H9 (cell line): ENCODE measurements around the gene TSC22D1. TPM values are rescaled to one million over a fixed set of nuclear protein-coding genes. Genes with fewer than 3 reads are reported as not detected.

Experiments
- DNase-seq: peaks from one replicate; pipeline ENCODE4 v3.0.0-alpha.2; 2017
- H2AFZ ChIP-seq: one replicate; pipeline ENCODE4 v1.6.1; 2013; ENCODE audit warnings: mild to moderate bottlenecking, low read length, control low read depth, moderate library complexity
- H2AK5ac ChIP-seq: 2 replicates; pipeline ENCODE4 v1.6.1; 2013; ENCODE audit warnings: low read length, control low read depth, mixed read lengths; ENCODE audit not compliant: insufficient read length
- H2BK120ac ChIP-seq: one replicate; pipeline ENCODE4 v1.6.1; 2013; ENCODE audit warnings: low read depth, mild to moderate bottlenecking, low read length, control low read depth, inconsistent platforms; ENCODE audit not compliant: poor library complexity, severe bottlenecking
- H2BK12ac ChIP-seq: 2 replicates; pipeline ENCODE4 v1.6.1; 2013; ENCODE audit warnings: low read length, control low read depth, mixed read lengths, low read depth; ENCODE audit not compliant: insufficient read length
- H2BK15ac ChIP-seq: 2 replicates; pipeline ENCODE4 v1.6.1; 2013; ENCODE audit warnings: low read depth, low read length, control low read depth
- H2BK20ac ChIP-seq: one replicate; pipeline ENCODE4 v1.6.1; 2013; ENCODE audit warnings: low read depth, mild to moderate bottlenecking, low read length, control low read depth, inconsistent platforms; ENCODE audit not compliant: poor library complexity, severe bottlenecking
- H2BK5ac ChIP-seq: 2 replicates; pipeline ENCODE4 v1.6.1; 2013; ENCODE audit warnings: low read length, control low read depth, mixed read lengths; ENCODE audit not compliant: insufficient read length
- H3K14ac ChIP-seq: 2 replicates; pipeline ENCODE4 v1.6.1; 2013; ENCODE audit warnings: low read length, control low read depth; ENCODE audit not compliant: insufficient read depth
- H3K18ac ChIP-seq: 2 replicates; pipeline ENCODE4 v1.6.1; 2013; ENCODE audit warnings: low read depth, mild to moderate bottlenecking, mixed read lengths, low read length, control low read depth; ENCODE audit not compliant: insufficient read length
- H3K23ac ChIP-seq: 2 replicates; pipeline ENCODE4 v1.6.1; 2013; ENCODE audit warnings: low read length, control low read depth, mixed read lengths, low read depth; ENCODE audit not compliant: insufficient read length
- H3K23me2 ChIP-seq: 2 replicates; pipeline ENCODE4 v1.6.1; 2013; ENCODE audit warnings: low read depth, mild to moderate bottlenecking, mixed read lengths, low read length, control low read depth; ENCODE audit not compliant: insufficient read length, poor library complexity, severe bottlenecking
- H3K27ac ChIP-seq: 2 replicates; pipeline ENCODE4 v1.5.1; 2013; ENCODE audit warnings: low read length, control low read depth, mixed read lengths, low read depth; ENCODE audit not compliant: insufficient read length
- H3K27me3 ChIP-seq: 2 replicates; pipeline ENCODE4 v1.6.1; 2013; ENCODE audit warnings: low read length, control low read depth, inconsistent platforms; ENCODE audit not compliant: insufficient read depth
- H3K4ac ChIP-seq: 2 replicates; pipeline ENCODE4 v1.6.1; 2013; ENCODE audit warnings: low read depth, mild to moderate bottlenecking, control low read depth, inconsistent platforms, low read length, moderate library complexity
- H3K4me1 ChIP-seq: 2 replicates; pipeline ENCODE4 v1.6.1; 2013; ENCODE audit warnings: low read length, control low read depth, inconsistent platforms; ENCODE audit not compliant: insufficient read depth
- H3K4me2 ChIP-seq: 2 replicates; pipeline ENCODE4 v1.6.1; 2013; ENCODE audit warnings: low read length, control low read depth, mixed read lengths; ENCODE audit not compliant: insufficient read length, insufficient read depth
- H3K56ac ChIP-seq: 2 replicates; pipeline ENCODE4 v1.6.1; 2013; ENCODE audit warnings: low read depth, mild to moderate bottlenecking, mixed read lengths, low read length, control low read depth; ENCODE audit not compliant: insufficient read length
- H3K79me1 ChIP-seq: 2 replicates; pipeline ENCODE4 v1.6.1; 2013; ENCODE audit warnings: low read depth, mild to moderate bottlenecking, moderate library complexity, low read length, control low read depth, inconsistent platforms; ENCODE audit not compliant: insufficient read depth, poor library complexity, severe bottlenecking
- H3K79me2 ChIP-seq: 2 replicates; pipeline ENCODE4 v1.6.1; 2013; ENCODE audit warnings: low read length, control low read depth, inconsistent platforms; ENCODE audit not compliant: insufficient read depth
- H3K9ac ChIP-seq: 2 replicates; pipeline ENCODE4 v1.6.1; 2013; ENCODE audit warnings: low read length, control low read depth, mixed read lengths; ENCODE audit not compliant: insufficient read length; ENCODE audit errors: extremely low read depth
- H3K9me3 ChIP-seq: one replicate; pipeline ENCODE4 v1.6.1; 2013; ENCODE audit warnings: low read depth, low read length, inconsistent platforms; ENCODE audit not compliant: control insufficient read depth
- H3T11ph ChIP-seq: one replicate; pipeline ENCODE4 v1.6.1; 2013; ENCODE audit warnings: mild to moderate bottlenecking, low read length, control low read depth, inconsistent platforms
- H4K20me1 ChIP-seq: one replicate; pipeline ENCODE4 v1.6.1; 2013; ENCODE audit not compliant: control insufficient read depth, insufficient read length, insufficient read depth
- H4K5ac ChIP-seq: 2 replicates; pipeline ENCODE4 v1.6.1; 2013; ENCODE audit warnings: low read depth, mild to moderate bottlenecking, mixed read lengths, low read length, control low read depth; ENCODE audit not compliant: insufficient read length
- H4K8ac ChIP-seq: replicated peaks from 2 replicates; pipeline ENCODE4 v1.6.1; 2013; ENCODE audit warnings: low read length, control low read depth, mixed read lengths, low read depth; ENCODE audit not compliant: insufficient read length
- H4K91ac ChIP-seq: 2 replicates; pipeline ENCODE4 v1.6.1; 2013; ENCODE audit warnings: low read depth, mild to moderate bottlenecking, moderate library complexity, mixed read lengths, low read length, control low read depth; ENCODE audit not compliant: insufficient read length
- H3K27ac Mint-ChIP-seq, 3 experiments: 2 replicates in 2 of 3; 3 replicates in 1 of 3; pipeline ENCODE4 v1.8.0; 2020 to 2021; ENCODE audit warnings: mixed read lengths in 3 of 3, mild to moderate bottlenecking in 1 of 3, moderate library complexity in 1 of 3
- H3K27me3 Mint-ChIP-seq: 2 replicates; pipeline ENCODE4 v1.8.0; 2021; ENCODE audit warnings: low read depth, mild to moderate bottlenecking, moderate library complexity, mixed read lengths
- H3K36me3 Mint-ChIP-seq, 3 experiments: 2 replicates in 2 of 3; 3 replicates in 1 of 3; pipeline ENCODE4 v1.8.0; 2020 to 2021; ENCODE audit warnings: low read depth in 3 of 3, mixed read lengths in 3 of 3; ENCODE audit not compliant: insufficient read depth in 1 of 3
- H3K4me1 Mint-ChIP-seq, 2 experiments: 2 replicates each; pipeline ENCODE4 v1.8.0; 2020; ENCODE audit warnings: mixed read lengths in 2 of 2
- H3K4me3 Mint-ChIP-seq, 2 experiments: 2 replicates in 1 of 2; 3 replicates in 1 of 2; pipeline ENCODE4 v1.8.0; 2020 to 2021; ENCODE audit warnings: mild to moderate bottlenecking in 2 of 2, mixed read lengths in 2 of 2, moderate library complexity in 1 of 2
- H3K9me3 Mint-ChIP-seq, 2 experiments: 2 replicates in 1 of 2; 3 replicates in 1 of 2; pipeline ENCODE4 v1.8.0; 2020; ENCODE audit warnings: mild to moderate bottlenecking in 2 of 2, mixed read lengths in 2 of 2, moderate library complexity in 1 of 2
- WGBS: extraction: QIAGEN DNeasy Blood & Tissue Kit; methylation state at CpG from one replicate; pipeline ENCODE4 v1.1.7; 2013; ENCODE audit warnings: missing lambda C conversion rate, low lambda C conversion rate, mixed read lengths; ENCODE audit not compliant: insufficient read length; ENCODE audit errors: extremely low coverage; 5-methylcytosine and 5-hydroxymethylcytosine counted together
- total RNA-seq: library from RNA; stranded (reverse); gene quantifications from 2 replicates; pipeline ENCODE4 v1.2.1, GENCODE V29; 2021
- TF ChIP-seq, protein P1 (sequence below): fragments of 200-600 bp; sonication (generic); conservative IDR thresholded peaks from 3 replicates; pipeline ENCODE4 v1.8.0; 2021; ENCODE audit warnings: antibody characterized with exemption, mild to moderate bottlenecking

The TSC22D1 gene
- total RNA-seq, 1 experiment from 2014 or later, result 76.7 TPM

DNA sequence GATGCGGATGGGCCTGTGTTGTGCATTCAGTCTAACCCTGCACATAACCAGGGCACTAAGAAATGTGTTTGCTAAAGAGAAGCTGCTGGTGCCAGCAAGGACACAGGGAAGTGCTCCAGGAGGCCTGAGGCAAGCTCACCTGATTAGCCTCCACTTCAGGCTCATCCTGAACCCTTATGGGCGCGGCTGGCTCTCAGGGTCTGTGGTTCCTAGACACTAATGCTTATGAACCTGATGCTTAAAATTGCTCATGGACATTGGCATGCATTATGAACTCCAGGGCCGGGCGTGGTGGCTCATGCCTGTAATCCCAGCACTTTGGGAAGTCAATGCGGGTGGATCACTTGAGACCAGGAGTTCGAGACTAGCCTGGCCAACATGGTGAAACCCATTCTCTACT is 168.2 kb downstream of the TSC22D1 start:
- DNase-seq, result no peak
- Histone ChIP-seq H3K9ac (no peak overlapping the region), H3K4ac (no peak overlapping the region), H2BK120ac (no peak overlapping the region), H4K8ac (no peak overlapping the region), H3K18ac (no peak overlapping the region), H2BK15ac (no peak overlapping the region), H3T11ph (no peak overlapping the region), H4K20me1 (no peaks in the 10 kb centered on the region), H3K79me2 (no peaks in the 10 kb centered on the region), H3K4me2 (no peak overlapping the region), H3K27ac (no peak overlapping the region), H3K4me1 (peaks cover 9% of the 10 kb centered on the region; the same call in 1 of the 2 replicates), H2AK5ac (no peak overlapping the region), H3K79me1 (no peaks in the 10 kb centered on the region), H2BK20ac (no peak overlapping the region), H2AFZ (no peak overlapping the region), H4K5ac (no peak overlapping the region), H2BK5ac (no peak overlapping the region), H3K23ac (no peak overlapping the region), H2BK12ac (no peak overlapping the region), H3K14ac (no peak overlapping the region), H3K27me3 (no peaks in the 10 kb centered on the region), H3K9me3 (no peaks in the 10 kb centered on the region), H3K56ac (no peak overlapping the region), H4K91ac (no peak overlapping the region), H3K23me2 (peaks cover 6% of the 10 kb centered on the region)
- Mint-ChIP-seq H3K9me3 (peaks cover 0 to under 1% of the 10 kb centered on the region in 2 experiments; a peak in 1 of 5 replicates), H3K4me3 (no peak overlapping the region), H3K36me3 (peaks cover 0 to 1% (median 0%) of the 10 kb centered on the region in 3 experiments; a peak in 1 of 7 replicates), H3K27ac (no peak overlapping the region), H3K4me1 (peaks cover 56 to 63% of the 10 kb centered on the region in 2 experiments), H3K27me3 (peaks cover 10% of the 10 kb centered on the region)
- TF ChIP-seq, protein P1, sequence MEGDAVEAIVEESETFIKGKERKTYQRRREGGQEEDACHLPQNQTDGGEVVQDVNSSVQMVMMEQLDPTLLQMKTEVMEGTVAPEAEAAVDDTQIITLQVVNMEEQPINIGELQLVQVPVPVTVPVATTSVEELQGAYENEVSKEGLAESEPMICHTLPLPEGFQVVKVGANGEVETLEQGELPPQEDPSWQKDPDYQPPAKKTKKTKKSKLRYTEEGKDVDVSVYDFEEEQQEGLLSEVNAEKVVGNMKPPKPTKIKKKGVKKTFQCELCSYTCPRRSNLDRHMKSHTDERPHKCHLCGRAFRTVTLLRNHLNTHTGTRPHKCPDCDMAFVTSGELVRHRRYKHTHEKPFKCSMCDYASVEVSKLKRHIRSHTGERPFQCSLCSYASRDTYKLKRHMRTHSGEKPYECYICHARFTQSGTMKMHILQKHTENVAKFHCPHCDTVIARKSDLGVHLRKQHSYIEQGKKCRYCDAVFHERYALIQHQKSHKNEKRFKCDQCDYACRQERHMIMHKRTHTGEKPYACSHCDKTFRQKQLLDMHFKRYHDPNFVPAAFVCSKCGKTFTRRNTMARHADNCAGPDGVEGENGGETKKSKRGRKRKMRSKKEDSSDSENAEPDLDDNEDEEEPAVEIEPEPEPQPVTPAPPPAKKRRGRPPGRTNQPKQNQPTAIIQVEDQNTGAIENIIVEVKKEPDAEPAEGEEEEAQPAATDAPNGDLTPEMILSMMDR, result no peak
- WGBS, result no CpG with 5 or more reads among the region's 7 CpGs
